ENCODE measurements around the gene COG2. TPM values are rescaled to one million over a fixed set of nuclear protein-coding genes. Genes with fewer than 3 reads are reported as not detected.
"Not testable (repeated sequence)": the region's sequence is repeated elsewhere in the genome, so short reads cannot be mapped to it uniquely, and the experiment has no call there.

Gene COG2
- total RNA-seq, 6 experiments from 2014 or later: 17.0 to 23.0 (median 20.6) TPM

GRCh38 chr1:230598745-230599144 is 43.5 kb upstream of the COG2 start:
- H3K27ac Mint-ChIP-seq: no peak overlapping the region

GRCh38 chr1:230599926-230600656 is 42.2 kb upstream of the COG2 start:
- H3K27me3 Mint-ChIP-seq (ENCODE audit: insufficient read depth): peaks cover 3% of the 10 kb centered on the region
- DNase-seq: no peak
- no peaks in the 10 kb centered on the region for H3K4me1 Mint-ChIP-seq (ENCODE audit: low read depth)
- 0 out of 2 replicates have a peak, but pooled peaks cover 13% of the 10 kb centered on the region for H3K9me3 Mint-ChIP-seq
- H3K27ac Mint-ChIP-seq: no peak overlapping the region
- TF ChIP-seq, protein P1, sequence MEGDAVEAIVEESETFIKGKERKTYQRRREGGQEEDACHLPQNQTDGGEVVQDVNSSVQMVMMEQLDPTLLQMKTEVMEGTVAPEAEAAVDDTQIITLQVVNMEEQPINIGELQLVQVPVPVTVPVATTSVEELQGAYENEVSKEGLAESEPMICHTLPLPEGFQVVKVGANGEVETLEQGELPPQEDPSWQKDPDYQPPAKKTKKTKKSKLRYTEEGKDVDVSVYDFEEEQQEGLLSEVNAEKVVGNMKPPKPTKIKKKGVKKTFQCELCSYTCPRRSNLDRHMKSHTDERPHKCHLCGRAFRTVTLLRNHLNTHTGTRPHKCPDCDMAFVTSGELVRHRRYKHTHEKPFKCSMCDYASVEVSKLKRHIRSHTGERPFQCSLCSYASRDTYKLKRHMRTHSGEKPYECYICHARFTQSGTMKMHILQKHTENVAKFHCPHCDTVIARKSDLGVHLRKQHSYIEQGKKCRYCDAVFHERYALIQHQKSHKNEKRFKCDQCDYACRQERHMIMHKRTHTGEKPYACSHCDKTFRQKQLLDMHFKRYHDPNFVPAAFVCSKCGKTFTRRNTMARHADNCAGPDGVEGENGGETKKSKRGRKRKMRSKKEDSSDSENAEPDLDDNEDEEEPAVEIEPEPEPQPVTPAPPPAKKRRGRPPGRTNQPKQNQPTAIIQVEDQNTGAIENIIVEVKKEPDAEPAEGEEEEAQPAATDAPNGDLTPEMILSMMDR (IDR thresholded peaks at IDR 0.05): no peak
- no peaks in the 10 kb centered on the region for H3K36me3 Mint-ChIP-seq (ENCODE audit: low read depth)
- H3K4me3 Mint-ChIP-seq: no peak overlapping the region

More at GRCh38 chr1:230598745-230599144, 43.5 kb upstream of the COG2 start:
- TF ChIP-seq, protein P1 (IDR thresholded peaks at IDR 0.05): no peak
- Mint-ChIP-seq H3K36me3 (ENCODE audit: low read depth) (no peaks in the 10 kb centered on the region), H3K9me3 (peaks cover 17% of the 10 kb centered on the region; the same call in 1 of the 2 replicates), H3K4me3 (no peak overlapping the region), H3K27me3 (ENCODE audit: insufficient read depth) (peaks cover 3% of the 10 kb centered on the region), H3K4me1 (ENCODE audit: low read depth) (no peaks in the 10 kb centered on the region)
- DNase-seq: no peak

DNA sequence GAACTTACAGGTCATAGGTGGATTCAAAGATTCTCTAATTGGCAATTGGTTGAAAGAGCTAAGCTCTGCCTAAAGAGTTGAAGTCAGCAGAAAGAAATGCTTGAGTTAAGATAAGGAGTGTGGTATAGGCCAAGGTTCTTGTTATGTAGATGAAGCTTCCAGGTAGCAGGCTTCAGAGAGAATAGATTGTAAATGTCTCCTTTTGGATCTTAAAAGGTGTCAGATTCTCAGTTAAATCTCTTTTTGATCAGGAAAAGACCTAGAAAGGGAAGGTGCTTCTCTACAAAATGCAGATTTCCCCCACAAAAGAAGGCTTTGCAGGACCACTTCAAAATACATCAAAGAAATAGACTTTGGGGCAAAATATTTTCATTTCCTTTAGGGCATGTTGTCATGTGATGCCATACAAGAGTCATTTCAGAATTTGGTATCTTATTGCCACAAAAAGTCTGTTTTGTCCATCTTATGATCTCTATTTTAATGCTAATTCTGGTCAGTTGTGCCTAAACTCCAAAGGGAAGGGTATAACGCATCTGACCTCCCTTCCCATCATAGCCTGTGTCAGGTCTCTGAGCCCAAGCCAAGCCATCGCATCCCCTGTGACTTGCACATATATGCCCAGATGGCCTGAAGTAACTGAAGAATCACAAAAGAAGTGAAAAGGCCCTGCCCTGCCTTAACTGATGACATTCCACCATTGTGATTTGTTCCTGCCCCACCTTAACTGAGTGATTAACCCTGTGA is 41.5 kb upstream of the COG2 start:
- not testable (repeated sequence) for DNase-seq; H3K27me3 Mint-ChIP-seq (ENCODE audit: insufficient read depth); H3K4me3 Mint-ChIP-seq; H3K27ac Mint-ChIP-seq; H3K4me1 Mint-ChIP-seq (ENCODE audit: low read depth); H3K36me3 Mint-ChIP-seq (ENCODE audit: low read depth)
- H3K9me3 Mint-ChIP-seq: 0 out of 2 replicates have a peak, but pooled peaks cover 13% of the 10 kb centered on the region

GRCh38 chr1:230609208-230609607 is 33.1 kb upstream of the COG2 start:
- H3K4me3 Mint-ChIP-seq: no peak overlapping the region
- H3K36me3 Mint-ChIP-seq (ENCODE audit: low read depth): no peaks in the 10 kb centered on the region
- H3K9me3 Mint-ChIP-seq: no peaks in the 10 kb centered on the region
- no peaks in the 10 kb centered on the region; the same call in 1 of the 2 replicates for H3K27me3 Mint-ChIP-seq (ENCODE audit: insufficient read depth)
- no peaks in the 10 kb centered on the region for H3K4me1 Mint-ChIP-seq (ENCODE audit: low read depth)
- TF ChIP-seq, protein P1 (IDR thresholded peaks at IDR 0.05): no peak
- no peak for DNase-seq
- H3K27ac Mint-ChIP-seq: no peak overlapping the region

GRCh38 chr1:230610589-230610988 is 31.7 kb upstream of the COG2 start:
- TF ChIP-seq, protein P1 (IDR thresholded peaks at IDR 0.05): no peak
- no peak for DNase-seq
- no peaks in the 10 kb centered on the region; the same call in 1 of the 2 replicates for H3K27me3 Mint-ChIP-seq (ENCODE audit: insufficient read depth)
- H3K9me3 Mint-ChIP-seq: no peaks in the 10 kb centered on the region
- no peaks in the 10 kb centered on the region for H3K36me3 Mint-ChIP-seq (ENCODE audit: low read depth)
- H3K4me3 Mint-ChIP-seq: no peak overlapping the region
- H3K27ac Mint-ChIP-seq: no peak overlapping the region
- H3K4me1 Mint-ChIP-seq (ENCODE audit: low read depth): no peaks in the 10 kb centered on the region

All from HFFc6 (cell line).